ENCODE results near the gene SH2B3. TPM values are rescaled to one million over a fixed set of nuclear protein-coding genes. Genes with fewer than 3 reads are reported as not detected.
"Not testable (repeated sequence)": the region's sequence is repeated elsewhere in the genome, so short reads cannot be mapped to it uniquely, and the experiment has no call there.

Gene SH2B3
- total RNA-seq, 1 donor from 2014 or later = 7.6 TPM

DNA sequence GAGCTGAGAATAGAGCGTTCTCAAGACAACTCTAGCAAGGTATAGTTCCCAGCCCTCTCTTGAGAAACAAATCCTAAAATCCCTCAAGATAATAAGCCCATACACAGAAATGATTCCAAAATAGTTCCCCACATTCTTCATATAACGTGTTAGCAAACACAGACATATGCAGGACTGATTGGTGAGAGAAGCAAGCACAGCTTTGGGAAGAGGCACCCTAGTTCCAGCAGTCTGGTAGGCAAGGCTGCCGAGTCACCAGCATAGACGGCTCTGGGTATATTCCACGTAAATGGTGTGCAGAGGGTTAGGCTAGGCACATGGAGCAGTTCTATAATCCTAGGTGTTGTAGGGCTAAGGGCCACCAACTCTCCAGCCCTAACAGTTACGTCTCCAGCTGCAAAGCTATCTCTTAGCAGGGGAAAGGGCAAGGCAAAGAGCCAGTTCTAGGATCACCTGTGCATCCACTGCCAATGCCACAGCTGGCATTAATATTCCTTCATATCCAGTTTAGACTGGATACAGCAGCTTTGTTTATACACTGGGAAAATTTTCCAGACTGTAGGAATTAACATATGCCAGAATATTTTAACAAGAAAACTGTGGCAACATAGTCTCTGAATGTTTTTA, 52.9 kb downstream of the SH2B3 start:
- DNase-seq = no peak

DNA sequence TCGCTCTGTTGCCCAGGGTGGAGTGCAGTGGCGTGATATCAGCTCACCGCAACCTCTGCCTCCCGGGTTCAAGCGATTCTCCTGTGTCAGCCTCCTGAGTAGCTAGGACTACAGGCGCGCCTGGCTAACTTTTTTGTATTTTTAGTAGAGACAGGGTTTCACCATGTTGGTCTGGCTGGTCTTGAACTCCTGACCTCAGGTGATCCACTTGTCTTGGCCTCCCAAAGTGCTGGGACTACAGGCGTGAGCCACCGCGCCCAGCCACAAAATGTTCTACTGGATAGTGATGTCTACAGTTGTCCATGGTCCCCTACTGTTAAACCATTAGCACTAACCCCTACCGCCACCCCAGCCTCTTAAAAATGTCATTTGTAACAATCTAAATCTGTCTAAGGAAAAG, 54.4 kb downstream of the SH2B3 start:
- not testable (repeated sequence) for DNase-seq

DNA sequence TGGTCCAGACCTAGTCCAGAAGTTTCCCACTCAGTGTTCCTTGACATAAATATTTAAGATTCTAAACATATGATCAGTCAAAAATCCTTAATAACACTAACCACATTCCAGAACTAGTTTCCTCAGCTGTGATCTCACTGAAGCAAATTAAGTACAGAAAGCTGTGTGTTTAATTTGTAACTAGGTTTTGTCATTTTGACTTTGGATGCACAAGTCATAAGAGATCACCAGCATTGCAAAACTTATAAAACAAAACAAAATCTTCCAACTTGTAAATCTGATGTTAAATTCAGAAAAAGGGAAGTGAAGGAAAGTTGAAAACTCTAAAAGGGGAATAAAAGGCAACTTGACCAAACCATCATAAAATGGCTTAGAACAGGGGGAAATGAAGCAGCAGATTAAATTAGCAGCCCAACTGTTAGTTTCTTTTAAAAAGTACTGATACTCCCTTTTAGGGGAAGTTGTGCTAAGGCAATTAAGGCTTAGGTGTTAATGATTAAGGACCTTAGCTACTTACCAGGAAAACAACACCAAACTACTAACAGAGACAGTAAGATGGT, 56.6 kb downstream of the SH2B3 start:
- peak; percentile 74 for DNase-seq

DNA sequence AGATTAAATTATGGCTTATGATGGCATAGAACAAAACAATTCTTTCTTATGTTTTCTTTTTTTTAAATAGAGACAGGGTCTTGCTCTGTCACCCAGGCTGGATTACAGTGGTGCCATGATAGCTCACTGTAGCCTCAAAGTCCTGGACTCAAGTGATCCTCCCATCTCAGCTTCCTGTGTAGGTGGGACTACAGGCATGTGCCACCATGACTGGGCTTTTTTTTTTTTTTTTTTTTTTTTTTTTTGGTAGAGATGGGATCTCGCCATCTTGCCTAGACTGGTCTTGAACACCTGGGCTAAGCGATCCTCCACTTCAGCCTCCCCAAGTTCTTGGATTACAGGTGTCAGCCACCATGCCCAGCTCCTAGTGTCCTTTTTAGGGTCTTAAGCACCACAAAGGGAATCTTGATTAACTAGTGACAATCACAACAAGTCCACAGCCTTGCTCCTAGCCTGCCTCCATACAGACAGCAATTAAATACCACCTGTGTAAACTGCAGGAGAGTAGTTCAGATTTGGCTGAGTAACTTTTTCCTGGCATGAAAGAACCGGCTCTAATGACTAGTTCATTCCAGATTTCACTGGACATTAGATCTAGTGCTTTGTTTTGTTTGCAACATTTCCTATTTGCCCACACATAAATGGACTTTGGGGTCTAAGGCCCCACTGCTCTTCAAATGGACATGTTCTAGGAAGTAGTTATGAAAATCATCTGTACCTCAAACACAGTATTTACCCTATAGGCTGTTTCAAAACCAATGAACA, 61.6 kb downstream of the SH2B3 start:
- no peak for DNase-seq

DNA sequence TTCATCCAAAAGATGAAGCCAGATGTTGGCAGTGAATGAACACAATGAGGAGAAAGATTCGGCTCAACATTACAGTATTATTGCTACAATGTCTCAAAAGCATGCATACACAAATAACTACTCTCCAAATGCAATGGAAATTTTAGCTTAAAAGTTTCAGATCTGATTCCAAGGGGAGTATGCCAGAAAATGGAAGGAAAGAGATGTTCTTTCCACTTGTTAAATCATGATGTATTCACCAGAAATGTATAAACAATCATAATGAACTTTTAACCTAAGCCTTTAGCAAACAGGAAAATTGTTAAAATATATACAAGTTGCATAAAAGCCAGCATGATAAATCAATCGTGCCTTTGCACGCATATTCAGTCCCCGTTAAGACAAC, 62.1 kb downstream of the SH2B3 start:
- DNase-seq = peak; percentile 96

DNA sequence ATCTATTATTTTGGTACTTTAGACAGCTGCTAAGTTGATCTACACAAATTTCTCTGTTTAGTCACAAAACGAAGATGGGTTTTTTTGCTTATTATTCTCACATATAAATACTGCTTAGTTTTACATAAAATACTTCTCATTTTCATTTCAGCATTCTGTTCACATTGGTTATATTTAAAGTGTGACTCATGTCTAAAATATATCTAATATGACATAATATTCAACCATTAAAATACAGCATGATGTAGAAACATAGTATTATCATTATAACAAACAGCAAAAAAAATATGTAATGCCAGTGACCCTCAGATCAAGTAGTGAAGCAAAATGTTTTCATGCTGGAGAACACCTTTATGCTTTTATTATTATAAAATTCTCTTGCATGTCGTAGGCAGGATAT, 63.7 kb downstream of the SH2B3 start:
- DNase-seq = no peak

DNA sequence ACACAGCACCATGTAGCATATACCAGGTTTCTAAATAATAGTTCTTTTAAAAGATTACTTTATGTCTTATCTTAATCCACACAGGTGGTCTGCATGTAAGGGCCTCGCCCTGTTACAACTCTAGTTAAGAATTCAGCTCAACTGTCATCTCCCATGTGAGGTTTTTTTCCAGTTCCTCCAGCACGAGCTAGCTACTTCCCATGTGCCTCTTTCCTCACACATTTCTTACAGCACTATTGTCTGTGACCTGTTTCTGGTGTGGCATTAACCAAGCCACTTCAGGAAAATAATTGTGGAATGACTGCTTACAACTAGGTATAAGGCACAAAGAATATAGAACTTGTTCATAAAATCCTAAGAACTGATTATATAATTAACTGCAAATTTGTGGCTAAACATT, 65.5 kb downstream of the SH2B3 start:
- no peak for DNase-seq

DNA sequence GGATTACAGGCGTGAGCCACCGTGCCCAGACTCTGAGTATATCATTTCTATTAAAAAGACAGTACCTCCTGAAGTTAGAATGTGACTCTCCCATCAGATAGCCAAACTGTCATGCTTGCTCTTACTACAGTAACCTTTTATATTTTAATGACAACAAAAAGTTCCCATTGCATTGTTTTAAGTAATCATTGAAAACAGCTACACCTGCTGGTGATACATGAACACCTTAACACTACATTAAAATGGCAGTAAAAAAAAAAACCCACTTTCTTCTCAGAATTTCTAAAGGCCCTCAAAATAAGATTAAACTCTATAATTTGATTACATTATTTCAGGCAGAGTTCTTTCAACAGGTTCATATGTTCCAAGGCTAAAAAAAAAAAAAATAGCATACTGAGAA, 76.7 kb downstream of the SH2B3 start:
- no peak for DNase-seq

DNA sequence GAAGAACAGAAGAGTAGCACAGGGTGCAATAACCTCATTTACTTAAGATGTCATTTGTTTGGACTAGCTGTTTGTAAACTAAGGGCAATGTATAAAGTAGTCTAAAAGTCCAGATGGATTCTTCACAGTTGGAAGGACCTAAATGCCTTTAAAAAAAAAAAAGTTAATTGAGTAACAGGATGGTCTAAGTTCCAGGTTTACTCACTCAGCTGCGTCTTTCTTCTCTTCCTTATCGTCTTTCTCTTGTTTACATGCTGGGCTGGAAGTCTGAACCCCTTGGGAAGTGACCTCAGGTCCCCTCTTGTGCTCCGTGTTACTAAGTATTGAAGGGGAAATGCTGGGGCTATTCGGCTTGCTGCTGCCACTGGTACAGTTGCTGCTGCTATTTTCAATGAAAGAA, 82.5 kb downstream of the SH2B3 start:
- DNase-seq = no peak

DNA sequence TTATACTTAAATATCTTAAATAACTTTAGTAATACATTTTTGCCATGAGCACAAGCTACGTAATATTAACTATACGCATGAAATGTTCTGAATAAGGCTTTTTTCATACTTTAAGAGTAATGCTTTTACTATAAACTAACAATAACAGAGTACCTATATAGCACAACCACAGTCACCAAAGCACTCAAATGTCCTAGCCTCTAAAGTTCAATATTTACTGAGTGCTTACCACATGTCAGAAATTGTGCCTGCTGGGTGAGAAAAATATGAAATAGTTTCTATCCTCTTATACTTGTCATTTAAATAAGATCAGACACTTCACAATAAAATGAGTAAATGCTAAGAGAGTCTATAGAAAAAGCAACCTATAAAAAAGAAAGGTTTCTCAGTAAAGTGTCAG, 83.1 kb downstream of the SH2B3 start:
- DNase-seq = no peak

DNA sequence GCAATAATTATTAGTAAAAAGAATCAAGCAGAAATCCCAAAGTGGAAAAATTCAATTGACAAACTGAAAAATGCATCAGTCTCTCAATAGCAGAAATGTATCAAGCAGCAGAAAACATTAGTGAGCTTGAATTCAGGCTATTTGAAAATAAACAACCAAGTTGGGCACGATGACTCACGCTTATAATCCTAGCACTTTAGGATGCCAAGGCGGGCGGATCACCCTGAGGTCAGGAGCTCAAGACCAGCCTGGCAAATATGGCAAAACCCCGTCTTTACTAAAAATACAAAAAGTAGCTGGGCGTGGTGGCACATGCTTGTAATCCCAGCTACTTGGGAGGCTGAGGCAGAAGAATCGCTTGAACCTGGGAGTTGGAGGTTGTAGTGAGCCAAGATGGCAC, 87.3 kb downstream of the SH2B3 start:
- DNase-seq = not testable (repeated sequence)

DNA sequence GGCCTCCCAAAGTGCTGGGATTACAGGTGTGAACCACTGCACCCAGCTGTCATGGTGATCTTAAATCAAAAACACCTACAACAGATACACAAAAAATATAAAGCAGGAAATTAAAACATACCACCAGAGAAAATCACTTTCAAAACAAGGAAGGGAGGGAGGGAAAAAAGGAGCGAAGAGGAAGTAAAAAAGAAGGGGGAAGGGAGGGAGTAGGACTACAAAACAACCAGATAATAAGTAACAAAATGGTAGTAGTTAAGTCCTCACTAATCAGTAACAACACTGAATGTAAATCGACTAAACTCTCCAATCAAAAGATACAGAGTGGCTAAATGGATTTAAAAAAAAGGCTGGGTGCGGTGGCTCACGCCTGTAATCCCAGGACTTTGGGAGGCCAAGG, 89.0 kb downstream of the SH2B3 start:
- no peak for DNase-seq

Other genes with a start within 250 kb of the SH2B3 start
- gene PHETA1, start 36.8 kb upstream of the SH2B3 start, total RNA-seq = 2.9 TPM
- 49.1 TPM for gene ATXN2, start 193.4 kb downstream of the SH2B3 start, total RNA-seq